HT1080 (cell line): Measurements from ENCODE around the gene DDAH1. TPM values are rescaled to one million over a fixed set of nuclear protein-coding genes. Genes with fewer than 3 reads are reported as not detected.
A peak's percentile ranks its signal among the peaks of the same experiment; 100 is the strongest.

Source experiments
- DNase-seq: peaks from one replicate; pipeline ENCODE4 v3.0.0-alpha.2; 2015; ENCODE audit warnings: low read depth
- total RNA-seq: library from RNA; depleted of rRNA; stranded (reverse); fragments of >200 nt; shearing (Covaris generic); gene quantifications from 2 replicates; pipeline ENCODE4 v1.2.3, GENCODE V29; 2014

Gene DDAH1
- total RNA-seq, 1 experiment from 2014 or later = 94.2 TPM

- peak; percentile 94 for DNase-seq
These were observed 134.2 kb downstream of the DDAH1 start for GRCh38 chr1:85330711-85331290.

- DNase-seq = peak; percentile 93
These were observed 134.7 kb downstream of the DDAH1 start for GRCh38 chr1:85330214-85330631.

GRCh38 chr1:85328713-85329397 is 136.1 kb downstream of the DDAH1 start:
- DNase-seq = peak; percentile 99

DNA sequence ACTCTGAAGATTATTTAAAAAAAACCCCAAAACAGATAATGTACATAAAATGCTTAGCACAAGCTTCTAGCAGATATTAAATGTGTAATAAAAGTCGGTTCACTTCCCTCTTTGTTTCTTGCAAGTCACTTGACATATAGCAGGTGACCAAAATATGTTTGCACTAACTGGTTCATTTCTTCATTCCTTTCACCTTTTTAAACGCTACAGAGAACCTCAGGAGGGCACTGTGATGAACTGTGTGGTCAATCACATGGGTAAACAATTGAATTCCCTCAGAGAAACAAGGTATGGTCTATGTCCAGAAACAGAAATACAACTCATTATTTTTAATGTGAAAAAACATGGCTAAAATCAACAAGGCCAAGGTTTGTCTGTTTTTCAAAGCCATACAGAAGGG is 137.2 kb downstream of the DDAH1 start:
- DNase-seq = no peak

GRCh38 chr1:85326851-85327250 is 138.1 kb downstream of the DDAH1 start:
- DNase-seq = no peak

- no peak for DNase-seq
These were observed 138.6 kb downstream of the DDAH1 start for GRCh38 chr1:85326336-85326735.

DNA sequence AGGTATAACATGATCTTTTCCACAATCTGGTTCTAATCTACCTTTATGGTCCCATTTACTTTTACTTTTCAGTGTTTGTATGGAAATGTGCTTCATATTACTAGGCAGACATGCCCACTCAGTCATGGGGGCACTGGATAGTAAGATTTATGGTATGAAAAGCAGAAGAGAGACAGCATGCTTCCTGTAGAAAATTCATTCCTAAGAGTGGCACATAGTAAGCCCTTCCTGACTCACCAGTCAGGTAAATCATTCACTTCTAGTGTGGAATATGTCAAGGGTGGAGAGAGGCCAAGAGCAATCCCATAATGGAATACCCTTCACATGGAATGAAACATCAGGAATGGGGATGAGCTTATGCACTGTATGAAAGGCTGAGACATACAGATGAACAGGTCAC is 139.0 kb downstream of the DDAH1 start:
- peak; percentile 54 for DNase-seq

GRCh38 chr1:85323770-85324169 is 141.2 kb downstream of the DDAH1 start:
- DNase-seq = no peak

DNA sequence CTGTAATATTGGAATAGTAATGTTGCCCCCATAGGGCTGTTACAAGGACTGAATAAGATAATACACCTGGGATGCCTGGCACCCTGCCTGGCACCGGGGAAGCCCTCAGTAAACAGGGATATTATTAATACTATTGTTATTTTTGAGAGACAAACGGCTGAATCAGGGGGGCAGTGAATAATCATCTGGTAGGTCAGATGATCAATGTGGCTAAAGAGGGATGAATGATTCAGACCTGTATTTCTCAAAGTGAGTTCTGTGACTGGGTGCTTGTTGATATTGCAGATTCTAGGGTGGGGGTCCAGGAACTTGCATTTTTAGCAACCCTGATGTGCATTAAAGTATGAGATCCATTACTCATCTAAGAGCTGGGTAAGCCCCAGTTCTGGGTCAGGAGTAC is 142.3 kb downstream of the DDAH1 start:
- DNase-seq = peak; percentile 80

GRCh38 chr1:85321237-85321964 is 143.6 kb downstream of the DDAH1 start:
- DNase-seq = peak; percentile 94

DNA sequence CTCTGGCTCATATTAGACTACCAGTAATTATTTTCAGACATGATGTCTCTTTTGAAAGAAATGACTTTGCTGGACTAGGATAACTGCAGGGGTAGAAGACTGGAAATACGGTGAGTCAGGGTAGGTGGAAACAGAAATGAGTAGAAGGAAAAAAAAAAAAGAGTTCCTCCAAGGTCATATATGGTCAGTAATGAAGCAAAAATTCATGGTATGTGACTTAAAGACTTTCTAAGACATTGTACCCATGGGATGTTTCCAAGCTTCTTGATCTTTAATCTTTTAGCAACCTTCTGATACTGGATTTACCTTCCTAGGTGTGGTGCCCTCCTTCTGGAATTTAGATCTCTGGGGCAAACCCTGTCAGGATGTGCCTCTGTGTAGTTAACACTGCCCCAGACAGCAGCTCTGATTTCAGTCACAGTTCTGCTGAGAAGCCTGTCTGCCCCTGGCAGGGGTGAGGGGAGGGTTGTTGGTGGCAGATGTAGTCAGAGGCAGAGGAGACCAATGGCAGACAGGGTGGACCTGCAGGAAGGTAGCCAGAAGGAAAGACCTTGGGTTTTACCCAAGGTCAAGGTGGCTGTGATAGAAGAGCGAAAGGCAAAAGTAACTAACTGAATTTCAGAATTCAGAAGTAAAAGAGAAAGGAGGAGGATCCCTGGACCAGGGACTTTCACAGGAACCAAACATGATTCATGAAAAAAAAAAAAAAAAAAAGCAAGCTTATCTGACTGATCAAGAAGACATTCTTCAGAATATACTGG is 144.4 kb downstream of the DDAH1 start:
- DNase-seq = peak; percentile 81

GRCh38 chr1:85319931-85320330 is 145.0 kb downstream of the DDAH1 start:
- DNase-seq = no peak

- DNase-seq = no peak
These were observed 145.5 kb downstream of the DDAH1 start for GRCh38 chr1:85319491-85319890.

DNA sequence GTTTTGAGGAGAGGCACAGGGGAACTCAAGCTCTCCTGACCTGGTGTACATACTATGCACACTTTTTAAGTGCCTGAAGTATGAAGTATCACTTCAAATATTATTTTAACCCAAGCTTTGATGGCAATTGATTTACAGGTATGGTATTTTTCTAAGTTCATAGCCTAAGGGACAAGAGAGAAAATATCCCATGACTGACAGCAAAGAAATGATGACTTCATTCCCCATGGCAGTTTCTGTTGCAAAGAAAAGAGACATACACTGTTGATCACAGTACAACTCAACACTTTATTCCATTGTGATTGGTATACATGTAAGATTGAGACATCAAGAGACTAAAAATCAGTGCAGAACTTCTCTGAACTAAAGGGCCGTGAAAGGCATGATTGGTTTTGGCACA is 146.7 kb downstream of the DDAH1 start:
- DNase-seq = no peak

DNA sequence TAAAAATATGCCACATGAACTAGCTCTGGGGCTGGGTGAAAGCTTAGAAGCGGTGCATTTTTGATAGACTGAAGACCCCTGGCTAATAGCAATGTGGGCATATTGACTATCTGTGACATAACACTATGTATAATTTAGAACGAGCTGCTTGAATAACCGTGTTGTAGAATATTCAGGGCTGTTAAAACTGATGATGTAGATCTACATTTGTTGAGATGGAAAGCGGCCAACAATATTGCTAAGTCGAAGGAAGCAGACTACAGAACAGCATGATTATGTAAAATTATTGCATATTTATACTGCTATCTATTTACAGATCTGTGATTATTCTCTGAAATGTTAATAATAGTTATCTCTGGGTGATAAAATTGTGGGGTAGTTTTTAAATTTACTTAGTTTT is 147.4 kb downstream of the DDAH1 start:
- DNase-seq = no peak

GRCh38 chr1:85316321-85316720 is 148.6 kb downstream of the DDAH1 start:
- no peak for DNase-seq

DNA sequence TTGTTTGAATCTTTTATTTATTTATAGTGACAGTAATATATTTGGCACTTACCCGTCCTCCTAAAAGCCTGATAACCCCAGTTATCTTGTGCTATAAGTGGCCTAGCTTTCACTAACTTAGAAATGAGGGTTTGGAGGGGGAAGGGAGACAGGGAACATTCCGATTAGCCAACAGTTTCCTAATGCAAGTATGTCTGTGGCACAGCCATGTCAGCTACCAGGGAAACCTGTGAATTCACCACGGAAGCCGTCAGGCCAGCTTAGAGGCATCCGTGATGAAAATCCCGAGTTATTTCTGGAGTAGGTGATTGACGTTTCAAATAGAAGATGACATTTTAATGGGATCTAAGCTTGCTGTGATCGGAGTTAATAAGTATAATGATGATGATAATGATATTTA is 149.2 kb downstream of the DDAH1 start:
- no peak for DNase-seq

DNA sequence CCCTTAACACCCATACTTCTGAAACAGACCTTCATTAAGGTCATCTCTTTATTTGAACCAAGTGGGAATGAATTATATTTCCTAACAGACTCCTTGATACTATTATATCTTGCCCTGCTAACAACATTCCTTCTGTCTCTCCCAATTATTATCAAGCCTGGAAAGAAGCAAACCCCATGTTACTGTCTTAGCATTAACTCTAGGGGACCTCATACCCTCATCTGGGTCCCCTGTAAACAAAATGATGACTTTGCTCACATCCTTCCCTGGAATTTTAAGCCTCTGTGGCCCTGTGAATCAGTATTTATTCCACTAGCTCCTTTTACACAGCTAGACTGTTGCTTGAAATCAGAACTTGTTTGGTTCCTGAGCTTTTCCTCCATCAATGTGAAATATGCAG is 150.2 kb downstream of the DDAH1 start:
- no peak for DNase-seq

- DNase-seq = peak; percentile 91
These were observed 150.9 kb downstream of the DDAH1 start for GRCh38 chr1:85313888-85314696.

- no peak for DNase-seq
These were observed 153.1 kb downstream of the DDAH1 start for GRCh38 chr1:85311818-85312217.

DNA sequence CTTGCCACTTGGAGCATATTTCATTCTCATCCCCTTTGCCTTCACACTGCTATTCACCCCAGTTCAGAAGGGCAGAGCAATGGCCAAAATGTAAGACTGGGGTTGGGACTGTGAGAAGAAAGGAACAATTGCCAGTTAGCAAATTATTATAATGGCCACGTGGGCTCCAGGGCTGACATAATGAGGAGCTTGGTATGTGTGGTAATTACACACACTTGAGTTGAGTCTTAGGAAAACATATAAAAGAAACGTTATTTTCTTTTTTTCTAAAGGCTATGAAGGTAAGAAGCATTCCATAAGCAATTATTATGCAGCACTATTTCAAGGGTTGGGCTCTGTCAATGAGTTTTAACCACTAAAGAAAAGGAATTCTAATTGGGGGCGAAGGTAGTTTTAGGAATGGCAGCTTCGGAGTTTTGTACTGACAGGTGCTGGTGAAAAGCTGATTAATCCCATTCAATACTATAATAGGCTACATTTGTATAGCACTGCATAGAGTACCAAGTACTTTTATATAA is 156.1 kb downstream of the DDAH1 start:
- no peak for DNase-seq
